RWPE1 (cell line): Measurements from ENCODE around the gene PDP2.

ENCODE experiments used
- CTCF ChIA-PET: fragments of 350-600 bp; sonication (Branson Sonifier 250); formaldehyde crosslinking; extraction: SDS; loops from one replicate; lab custom pipeline; 2021; lab: Yijun Ruan, JAX
- POLR2A ChIA-PET: fragments of 400-600 bp; formaldehyde crosslinking; extraction: SDS; loops from one replicate; lab custom pipeline; 2020; ENCODE audit warnings: antibody characterized with exemption; ENCODE audit not compliant: low non-redundant PET; lab: Yijun Ruan, JAX
- DNase-seq: peaks from one replicate; pipeline ENCODE4 v3.0.0; 2012; ENCODE audit warnings: low spot score
- H3K27ac ChIP-seq: fragments of 450-650 bp; 2 replicates; pipeline ENCODE4 v1.5.1; 2017
- CTCF ChIP-seq: fragments of 450-650 bp; conservative IDR thresholded peaks from 2 replicates; pipeline ENCODE4 v1.5.1; 2017; ENCODE audit warnings: low read depth, mild to moderate bottlenecking

The PDP2 gene

DNA sequence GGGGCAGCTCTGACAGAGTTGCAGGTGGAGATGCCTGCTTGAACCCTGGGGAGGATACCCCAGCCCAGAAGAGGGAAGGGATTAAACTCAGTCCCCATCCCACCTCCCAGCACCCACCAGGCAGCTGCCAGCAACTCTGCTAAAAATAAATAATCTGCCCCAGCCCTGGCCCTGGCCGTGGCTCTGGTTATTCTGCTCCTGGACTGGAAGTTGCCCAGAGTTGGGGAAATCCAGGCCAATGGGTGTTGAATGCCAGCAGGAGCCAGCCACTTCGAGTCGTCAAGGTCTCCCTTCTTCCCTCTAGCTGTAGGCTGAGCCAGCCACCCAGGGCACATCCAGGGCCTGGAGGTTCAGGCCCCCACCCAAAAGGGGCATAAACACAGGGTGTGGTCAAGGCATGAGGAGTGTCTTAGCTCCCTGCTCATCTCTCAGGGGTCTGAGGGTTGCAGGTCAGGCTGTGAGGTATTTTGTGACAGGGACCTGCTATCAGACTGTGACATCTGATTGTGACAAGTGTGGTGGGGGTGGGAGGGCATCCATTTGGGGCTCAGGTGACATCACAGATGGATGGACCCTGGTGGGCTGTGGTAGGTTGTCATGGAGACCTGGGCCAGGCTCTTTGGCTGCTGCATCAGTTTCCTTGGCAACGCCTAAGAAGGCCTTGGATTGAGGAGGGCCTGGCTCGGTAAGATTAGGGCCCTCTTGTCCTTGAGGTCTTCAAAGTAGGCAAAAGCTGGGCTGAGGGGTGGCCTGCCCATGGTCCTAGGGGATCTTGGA lies 46.0 kb downstream of the PDP2 start:
- no peak for DNase-seq
- peak overlapping the region; percentile 60 for H3K27ac ChIP-seq
- CTCF ChIA-PET = interaction anchor here (0.5 to 1.3 kb wide), 2 partner anchors 7 to 31 kb away, joined by 3 to 7 read pairs; no protein-coding TSS in a partner anchor
- POLR2A ChIA-PET = no interaction called here
- TF ChIP-seq CTCF = no peak

DNA sequence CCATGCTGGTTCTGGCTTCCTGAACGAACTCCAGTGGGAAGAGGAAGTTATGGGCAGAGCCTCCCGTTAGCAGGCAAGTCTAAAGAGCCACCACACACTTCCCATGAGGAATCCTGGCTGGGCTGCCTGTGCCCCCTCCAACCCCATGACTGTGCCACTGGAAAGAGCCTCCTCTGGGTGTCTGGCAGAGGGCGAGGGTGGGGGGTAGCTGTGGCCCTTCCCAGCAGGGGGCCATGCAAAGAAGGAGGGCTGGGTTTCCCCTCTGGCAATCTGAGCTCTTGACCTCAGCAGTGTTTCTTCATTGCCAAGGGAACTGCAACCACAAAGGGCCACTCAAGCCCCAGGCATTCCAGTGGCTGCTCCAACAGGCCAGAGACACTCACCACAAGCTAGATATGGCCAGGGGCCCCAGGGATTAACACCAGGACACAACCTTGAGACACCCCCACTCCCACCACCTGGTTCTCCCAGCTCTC lies 46.7 kb downstream of the PDP2 start:
- ChIA-PET CTCF (interaction anchor here (1.3 kb wide), 1 partner anchor 32 kb away, joined by 7 read pairs; no protein-coding TSS in a partner anchor), POLR2A (no interaction called here)
- peak; percentile 61 for DNase-seq
- peak overlapping the region; percentile 60 for H3K27ac ChIP-seq
- no peak for TF ChIP-seq CTCF

- H3K27ac ChIP-seq = peak overlapping the region; percentile 60
- CTCF ChIA-PET = interaction anchor here (0.6 to 1.3 kb wide), 3 partner anchors 33 to 227 kb away, joined by 3 to 18 read pairs (median 3); no protein-coding TSS in a partner anchor
- peak; percentile 61 for DNase-seq
- POLR2A ChIA-PET = no interaction called here
- no peak for TF ChIP-seq CTCF
Observed at GRCh38 chr16:66927918-66928649, 47.8 kb downstream of the PDP2 start.

GRCh38 chr16:66928702-66929388 lies 48.5 kb downstream of the PDP2 start:
- CTCF ChIA-PET = interaction anchor here (0.6 to 1.3 kb wide), 3 partner anchors 34 to 226 kb away, joined by 3 to 18 read pairs (median 3); no protein-coding TSS in a partner anchor
- TF ChIP-seq CTCF = no peak; the same call in 1 of the 2 replicates
- H3K27ac ChIP-seq = peak overlapping the region; percentile 60
- DNase-seq = no peak
- POLR2A ChIA-PET = no interaction called here

- DNase-seq = no peak
- CTCF ChIA-PET = interaction anchor here (0.5 to 0.6 kb wide), 3 partner anchors 8 to 189 kb away, joined by 3 read pairs; no protein-coding TSS in a partner anchor
- peak overlapping the region; percentile 54 for H3K27ac ChIP-seq
- POLR2A ChIA-PET = no interaction called here
- no peak for TF ChIP-seq CTCF
Observed at GRCh38 chr16:66930189-66930588, 49.9 kb downstream of the PDP2 start.

- no peak for DNase-seq
- no peak overlapping the region for H3K27ac ChIP-seq
- ChIA-PET CTCF (no interaction called here), POLR2A (no interaction called here)
- no peak for TF ChIP-seq CTCF
Observed at GRCh38 chr16:66931665-66932064, 51.4 kb downstream of the PDP2 start.
